SK-N-SH treated with all-trans-retinoic acid at 6 μM for 48 hours (cell line): ENCODE results near the gene SF1.
A peak's percentile ranks its signal among the peaks of the same experiment; 100 is the strongest.

Experiments used
- ATAC-seq: fragments of 200-7000 bp; cut with Tn5 transposase; 3 replicates; pipeline ENCODE4 v1.9.1; 2020; ENCODE audit warnings: mild to moderate bottlenecking, moderate library complexity
- BACH2 ChIP-seq: fragments of 250-450 bp; sonication (Bioruptor Pico); IDR thresholded peaks from 2 replicates; pipeline ENCODE4 v1.9.0; 2021; ENCODE audit warnings: mild to moderate bottlenecking, borderline replicate concordance
- CREB5 ChIP-seq: fragments of 250-450 bp; sonication (Bioruptor Pico); IDR thresholded peaks from 2 replicates; pipeline ENCODE4 v1.5.1; 2020; ENCODE audit warnings: low read depth, mild to moderate bottlenecking, moderate library complexity
- CSDC2 ChIP-seq: fragments of 250-450 bp; sonication (Bioruptor Pico); IDR thresholded peaks from 2 replicates; pipeline ENCODE4 v1.5.0; 2020; ENCODE audit warnings: mild to moderate bottlenecking, moderate library complexity
- CSRNP3 ChIP-seq: fragments of 250-450 bp; sonication (Bioruptor Pico); IDR thresholded peaks from 2 replicates; pipeline ENCODE4 v1.5.1; 2021; ENCODE audit warnings: mild to moderate bottlenecking, moderate library complexity
- ESRRG ChIP-seq: fragments of 250-450 bp; sonication (Bioruptor Pico); IDR thresholded peaks from 2 replicates; pipeline ENCODE4 v1.6.1; 2021; ENCODE audit warnings: mild to moderate bottlenecking
- GLIS3 ChIP-seq: fragments of 250-450 bp; sonication (Bioruptor Pico); IDR thresholded peaks from 2 replicates; pipeline ENCODE4 v1.5.0; 2020; ENCODE audit warnings: mild to moderate bottlenecking, moderate library complexity
- ISL1 ChIP-seq: fragments of 250-450 bp; sonication (Bioruptor Pico); IDR thresholded peaks from 2 replicates; pipeline ENCODE4 v2.1.2; 2022; ENCODE audit warnings: mild to moderate bottlenecking, moderate library complexity
- OSR1 ChIP-seq: fragments of 250-450 bp; sonication (Bioruptor Pico); IDR thresholded peaks from 2 replicates; pipeline ENCODE4 v1.8.0; 2022; ENCODE audit warnings: moderate library complexity, mild to moderate bottlenecking, inconsistent platforms
- POU6F1 ChIP-seq: fragments of 250-450 bp; sonication (Bioruptor Pico); IDR thresholded peaks from 2 replicates; pipeline ENCODE4 v1.8.0; 2021; ENCODE audit warnings: low read depth, mild to moderate bottlenecking, moderate library complexity, borderline replicate concordance
- PPARA ChIP-seq: fragments of 250-450 bp; sonication (Bioruptor Pico); IDR thresholded peaks from 2 replicates; pipeline ENCODE4 v1.5.0; 2020; ENCODE audit warnings: mild to moderate bottlenecking, borderline replicate concordance
- RARB ChIP-seq: fragments of 250-450 bp; sonication (Bioruptor Pico); IDR thresholded peaks from 2 replicates; pipeline ENCODE4 v1.8.0; 2021; ENCODE audit warnings: mild to moderate bottlenecking, moderate library complexity
- SNAI2 ChIP-seq: fragments of 250-450 bp; sonication (Bioruptor Pico); IDR thresholded peaks from 2 replicates; pipeline ENCODE4 v1.5.0; 2020; ENCODE audit warnings: mild to moderate bottlenecking, moderate library complexity
- TCF4 ChIP-seq: fragments of 250-450 bp; sonication (Bioruptor Pico); IDR thresholded peaks from 2 replicates; pipeline ENCODE4 v1.8.0; 2021; ENCODE audit warnings: mild to moderate bottlenecking, moderate library complexity, borderline replicate concordance
- TOX ChIP-seq: fragments of 250-450 bp; sonication (Bioruptor Pico); IDR thresholded peaks from 2 replicates; pipeline ENCODE4 v1.8.0; 2021; ENCODE audit warnings: mild to moderate bottlenecking, moderate library complexity, borderline replicate concordance
- TSHZ2 ChIP-seq: fragments of 250-450 bp; sonication (Bioruptor Pico); IDR thresholded peaks from 2 replicates; pipeline ENCODE4 v1.5.0; 2020; ENCODE audit warnings: mild to moderate bottlenecking, moderate library complexity
- ZC3H10 ChIP-seq: fragments of 250-450 bp; sonication (Bioruptor Pico); IDR thresholded peaks from 2 replicates; pipeline ENCODE4 v1.5.1; 2021; ENCODE audit warnings: mild to moderate bottlenecking, moderate library complexity
- ZFP3 ChIP-seq: fragments of 250-450 bp; sonication (Bioruptor Pico); IDR thresholded peaks from 2 replicates; pipeline ENCODE4 v1.5.0; 2020; ENCODE audit warnings: mild to moderate bottlenecking, moderate library complexity
- ZNF565 ChIP-seq: fragments of 450-650 bp; formaldehyde crosslinking; conservative IDR thresholded peaks from 2 replicates; pipeline ENCODE4 v1.5.0; 2020; ENCODE audit warnings: low read depth, mild to moderate bottlenecking, moderate library complexity
- ZNF70 ChIP-seq: fragments of 450-650 bp; formaldehyde crosslinking; IDR thresholded peaks from 2 replicates; pipeline ENCODE4 v1.5.0; 2020; ENCODE audit warnings: mild to moderate bottlenecking, moderate library complexity
- ZNF8 ChIP-seq: fragments of 450-650 bp; formaldehyde crosslinking; IDR thresholded peaks from 2 replicates; pipeline ENCODE4 v1.5.0; 2020; ENCODE audit warnings: mild to moderate bottlenecking, moderate library complexity

SF1 gene

GRCh38 chr11:64718084-64718779 is 60.1 kb downstream of the SF1 start (continued):
- TF ChIP-seq ZFP3 (CRISPR knock-in tag) (no peak), ZNF565 (CRISPR knock-in tag) (no peak), ZNF70 (CRISPR knock-in tag) (no peak), ESRRG (no peak)

GRCh38 chr11:64717268-64717578 is 61.1 kb downstream of the SF1 start:
- no peak; the same call in 2 of the 3 replicates for ATAC-seq
- no peak for TF ChIP-seq ZC3H10 (CRISPR knock-in tag)
- TF ChIP-seq BACH2 (CRISPR knock-in tag), result no peak
- TF ChIP-seq, all 23 proteins: peak for 0

- ATAC-seq, result peak; percentile 23; the same call in 2 of the 3 replicates
- TF ChIP-seq POU6F1 (CRISPR knock-in tag) (no peak), ESRRG (no peak), ZFP3 (CRISPR knock-in tag) (no peak), CSDC2 (CRISPR knock-in tag) (no peak), ISL1 (CRISPR knock-in tag) (no peak), GLIS3 (no peak), ZNF565 (CRISPR knock-in tag) (no peak), ZNF70 (CRISPR knock-in tag) (no peak), ZNF8 (CRISPR knock-in tag) (no peak), BACH2 (CRISPR knock-in tag) (no peak), TCF4 (CRISPR knock-in tag) (no peak), CREB5 (CRISPR knock-in tag) (no peak), RARB (CRISPR knock-in tag) (no peak), PPARA (no peak), CSRNP3 (CRISPR knock-in tag) (no peak), OSR1 (CRISPR knock-in tag) (no peak), ZC3H10 (CRISPR knock-in tag) (no peak), SNAI2 (no peak), TSHZ2 (no peak)
Measured at GRCh38 chr11:64716473-64717267, 61.7 kb downstream of the SF1 start.

- ATAC-seq, result no peak
- no peak for TF ChIP-seq ESRRG
- no peak for TF ChIP-seq TOX (CRISPR knock-in tag)
- no peak for TF ChIP-seq GLIS3
- no peak for TF ChIP-seq ZNF70 (CRISPR knock-in tag)
- no peak for TF ChIP-seq ZC3H10 (CRISPR knock-in tag)
- TF ChIP-seq ZFP3 (CRISPR knock-in tag), result no peak
- no peak for TF ChIP-seq ZNF8 (CRISPR knock-in tag)
- no peak for TF ChIP-seq CSDC2 (CRISPR knock-in tag)
Measured at GRCh38 chr11:64715756-64716472, 62.4 kb downstream of the SF1 start.
